ENCODE measurements around the gene CLPTM1. TPM values are rescaled to one million over a fixed set of nuclear protein-coding genes. Genes with fewer than 3 reads are reported as not detected.

The CLPTM1 gene
- polyA plus RNA-seq, 1 donor (not counting 4 experiments of a cell fraction or from before 2014, with no cell fraction given), result 44.6 TPM

- Histone ChIP-seq H3K27ac (ENCODE audit: control insufficient read depth, insufficient read depth, low read length) (no peak overlapping the region), H4K20me1 (ENCODE audit: control insufficient read depth, extremely low read depth, insufficient read depth, low read length) (no peaks in the 10 kb centered on the region), H3K9ac (ENCODE audit: control insufficient read depth, extremely low read depth, insufficient read depth, low read length) (no peak overlapping the region), H3K9me3 (ENCODE audit: control insufficient read depth, low read depth, low read length) (no peaks in the 10 kb centered on the region), H3K36me3 (ENCODE audit: control insufficient read depth in 2 of 2, extremely low read depth in 1 of 2, insufficient read depth in 2 of 2, low read length in 2 of 2) (peaks cover 9 to 10% of the 10 kb centered on the region in 2 experiments), H3K9me1 (ENCODE audit: control insufficient read depth, extremely low read depth, insufficient read depth, low read length) (no peaks in the 10 kb centered on the region), H2AFZ (ENCODE audit: control insufficient read depth, low read length) (no peak overlapping the region), H3K27me3 (ENCODE audit: control insufficient read depth, extremely low read depth, insufficient read depth, low read length) (no peaks in the 10 kb centered on the region), H3K4me2 (ENCODE audit: control insufficient read depth, extremely low read depth, insufficient read depth, low read depth, low read length) (no peak overlapping the region), H3K4me3 (ENCODE audit: control insufficient read depth in 2 of 3, extremely low read depth in 1 of 3, insufficient read depth in 2 of 3, low read depth in 1 of 3, low read length in 3 of 3) (no peak overlapping the region), H3K4me1 (ENCODE audit: control insufficient read depth, extremely low read depth, insufficient read depth, low read length) (no peaks in the 10 kb centered on the region), H3K79me2 (ENCODE audit: control insufficient read depth, insufficient read depth, low read length) (no peaks in the 10 kb centered on the region)
- FAIRE-seq (no peak), DNase-seq (ENCODE audit: low read depth, low spot score) (no peak)
- TF ChIP-seq EZH2 (IDR thresholded peaks at IDR 0.05; ENCODE audit: low read length), result no peak
- no peak for TF ChIP-seq CTCF (optimal IDR thresholded peaks at IDR 0.05 in 1 of 3, IDR thresholded peaks at IDR 0.05 in 1 of 3, conservative IDR thresholded peaks at IDR 0.05 in 1 of 3; ENCODE audit: extremely low read depth in 1 of 3, insufficient read depth in 2 of 3, low read length in 3 of 3)
- dilution Hi-C loops (cut with MboI; ENCODE audit: extremely low pct_ligation_motif_present, low sequenced_read_pairs), result no loop called here
Measured at GRCh38 chr19:45030825-45031224, 75.6 kb downstream of the CLPTM1 start.

GRCh38 chr19:45032421-45032820, 77.2 kb downstream of the CLPTM1 start:
- Histone ChIP-seq H3K36me3 (ENCODE audit: control insufficient read depth in 2 of 2, extremely low read depth in 1 of 2, insufficient read depth in 2 of 2, low read length in 2 of 2) (peaks cover 11 to 13% of the 10 kb centered on the region in 2 experiments), H3K4me2 (ENCODE audit: control insufficient read depth, extremely low read depth, insufficient read depth, low read depth, low read length) (no peak overlapping the region), H3K27me3 (ENCODE audit: control insufficient read depth, extremely low read depth, insufficient read depth, low read length) (no peaks in the 10 kb centered on the region), H3K27ac (ENCODE audit: control insufficient read depth, insufficient read depth, low read length) (no peak overlapping the region), H3K9me3 (ENCODE audit: control insufficient read depth, low read depth, low read length) (no peaks in the 10 kb centered on the region), H3K9ac (ENCODE audit: control insufficient read depth, extremely low read depth, insufficient read depth, low read length) (no peak overlapping the region), H2AFZ (ENCODE audit: control insufficient read depth, low read length) (no peak overlapping the region), H3K4me1 (ENCODE audit: control insufficient read depth, extremely low read depth, insufficient read depth, low read length) (no peaks in the 10 kb centered on the region), H4K20me1 (ENCODE audit: control insufficient read depth, extremely low read depth, insufficient read depth, low read length) (no peaks in the 10 kb centered on the region), H3K4me3 (ENCODE audit: control insufficient read depth in 2 of 3, extremely low read depth in 1 of 3, insufficient read depth in 2 of 3, low read depth in 1 of 3, low read length in 3 of 3) (no peak overlapping the region), H3K9me1 (ENCODE audit: control insufficient read depth, extremely low read depth, insufficient read depth, low read length) (no peaks in the 10 kb centered on the region), H3K79me2 (ENCODE audit: control insufficient read depth, insufficient read depth, low read length) (no peaks in the 10 kb centered on the region)
- TF ChIP-seq CTCF (optimal IDR thresholded peaks at IDR 0.05 in 1 of 3, IDR thresholded peaks at IDR 0.05 in 1 of 3, conservative IDR thresholded peaks at IDR 0.05 in 1 of 3; ENCODE audit: extremely low read depth in 1 of 3, insufficient read depth in 2 of 3, low read length in 3 of 3) (no peak), EZH2 (IDR thresholded peaks at IDR 0.05; ENCODE audit: low read length) (no peak)
- dilution Hi-C loops (cut with MboI; ENCODE audit: extremely low pct_ligation_motif_present, low sequenced_read_pairs), result no loop called here
- FAIRE-seq (no peak), DNase-seq (ENCODE audit: low read depth, low spot score) (no peak)

All from keratinocyte (primary cell).